Right lobe of liver (tissue), 6 donors: ENCODE data around the gene CMTM7. TPM values are rescaled to one million over a fixed set of nuclear protein-coding genes. Genes with fewer than 3 reads are reported as not detected.
A peak's percentile ranks its signal among the peaks of the same experiment; 100 is the strongest.

ENCODE experiments used
- ATAC-seq, 4 donors: fragments of 200-7000 bp; cut with Tn5 transposase; one replicate each; pipeline ENCODE4 v1.9.1; 2020; ENCODE audit warnings: mild to moderate bottlenecking in 4 of 4, moderate library complexity in 4 of 4
- DNase-seq, 3 donors: peaks; one replicate each; pipeline ENCODE4 v3.0.0-alpha.2; 2020
- H3K27ac ChIP-seq, 3 donors: fragments of 200-600 bp; one replicate each; pipeline ENCODE4 v1.8.0; 2022
- H3K27me3 ChIP-seq, 2 donors: fragments of 200-600 bp; one replicate each; pipeline ENCODE4 v1.8.0; 2022
- H3K36me3 ChIP-seq, 4 donors: fragments of 200-600 bp; sonication (generic) in 1 of 4; one replicate each; pipeline versions ENCODE4 v1.5.1 to v1.8.0; 2017 to 2022; ENCODE audit warnings: control low read depth in 1 of 4
- H3K4me1 ChIP-seq, 4 donors: fragments of 200-600 bp; sonication (generic) in 1 of 4; one replicate each; pipeline versions ENCODE4 v1.5.1 to v1.8.0; 2017 to 2022; ENCODE audit warnings: control low read depth in 1 of 4
- H3K4me3 ChIP-seq, 3 donors: fragments of 200-600 bp; one replicate each; pipeline ENCODE4 v1.8.0; 2022
- H3K9me3 ChIP-seq, 4 donors: fragments of 200-600 bp; sonication (generic) in 1 of 4; one replicate each; pipeline versions ENCODE4 v1.5.1 to v1.8.0; 2017 to 2022; ENCODE audit warnings: control low read depth in 1 of 4
- POLR2A ChIP-seq: fragments of 450-650 bp; IDR thresholded peaks from one replicate; pipeline ENCODE4 v1.6.1; 2017; ENCODE audit warnings: antibody characterized with exemption, mild to moderate bottlenecking
- WGBS: methylation state at CpG from one replicate; pipeline ENCODE4 v1.1.6; 2018; ENCODE audit warnings: low coverage, low lambda C conversion rate; ENCODE audit not compliant: insufficient coverage; ENCODE audit errors: missing lambda C conversion rate; 5-methylcytosine and 5-hydroxymethylcytosine counted together
- intact Hi-C, 2 donors: fragments of 100-400 bp; cut with DNase I; formaldehyde crosslinking; loops; one replicate each; pipeline versions ENCODE4 v1.11.2 to v1.14.1; 2022
- total RNA-seq, 6 experiments: library from RNA; depleted of rRNA in 2 of 6; stranded (reverse); fragments of >200 nt in 2 of 6; fragmentation: NEBNext Ultra II Directional in 3 of 6; extraction: Animal tissue kit (Norgen Biotek cat#: 25700) in 3 of 6; gene quantifications; one replicate each; pipeline versions ENCODE4 v1.1.0 to v1.2.4, GENCODE V29; 2016 to 2023
- TF ChIP-seq, protein P1 (sequence below), 4 donors: fragments of 200-600 bp in 3 of 4; fragments of 450-650 bp in 1 of 4; IDR thresholded peaks; one replicate each; pipeline versions ENCODE4 v1.5.1 to v1.8.0; 2016 to 2022; ENCODE audit warnings: antibody characterized with exemption in 4 of 4, mild to moderate bottlenecking in 2 of 4
- donor health status: DM: no; HTN: yes; CAD: no.
- donor health status: DM: no; HTN: no; CAD: no.
- donor health status: DM: no; HTN: no; CAD: no.
- donor health status: DM: no; HTN: yes; CAD: no.
- donor health status: DM: no; HTN: yes; CAD: no.

Gene CMTM7
- total RNA-seq, 6 experiments from 2014 or later, result 2.7 to 9.8 (median 5.0) TPM

DNA sequence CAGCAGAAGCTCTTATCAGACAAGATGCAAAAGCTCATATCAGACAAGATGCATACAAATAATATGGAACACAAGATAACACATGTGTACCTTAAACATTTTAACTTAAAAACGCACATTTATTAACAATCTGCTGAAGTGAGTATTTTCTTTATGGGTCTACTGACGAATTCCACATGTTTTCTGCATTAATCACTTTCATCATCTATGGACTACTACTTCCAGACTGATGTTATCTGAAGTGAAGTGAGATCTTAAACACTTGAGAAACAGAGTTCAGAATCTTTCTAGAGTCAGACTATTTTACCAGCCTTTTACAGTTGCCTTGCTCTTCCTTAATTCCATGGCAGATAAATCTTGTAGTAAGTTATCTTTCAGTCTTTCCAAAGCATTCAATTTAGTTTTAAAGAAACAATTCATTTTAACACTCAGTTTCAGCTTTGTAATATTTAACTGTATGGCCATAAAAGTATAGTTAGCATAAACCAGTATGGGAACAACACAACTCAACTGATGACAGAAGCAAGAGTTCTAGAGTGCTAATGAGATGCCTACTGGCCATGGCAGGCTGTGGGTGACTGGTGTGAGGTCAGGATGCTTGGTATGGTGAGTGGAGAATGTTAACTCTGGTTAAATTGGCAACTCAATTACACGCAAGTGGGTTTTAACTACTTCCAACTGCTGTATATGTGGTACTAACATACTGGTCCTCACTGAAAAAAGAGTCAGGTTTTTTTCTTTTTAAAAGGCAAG lies 101.2 kb downstream of the CMTM7 start:
- intact Hi-C loops, result no loop called here
- Histone ChIP-seq H3K9me3 (no peaks in the 10 kb centered on the region), H3K27ac (no peak overlapping the region), H3K4me1 (peaks cover 0 to 45% (median 6%) of the 10 kb centered on the region in 4 donors), H3K4me3 (no peak overlapping the region), H3K27me3 (no peaks in the 10 kb centered on the region), H3K36me3 (peaks cover 0 to 2% (median under 1%) of the 10 kb centered on the region in 4 donors)
- WGBS, result 91% methylated on average over 3 of the region's 3 CpGs
- DNase-seq, result no peak
- TF ChIP-seq, protein P1, sequence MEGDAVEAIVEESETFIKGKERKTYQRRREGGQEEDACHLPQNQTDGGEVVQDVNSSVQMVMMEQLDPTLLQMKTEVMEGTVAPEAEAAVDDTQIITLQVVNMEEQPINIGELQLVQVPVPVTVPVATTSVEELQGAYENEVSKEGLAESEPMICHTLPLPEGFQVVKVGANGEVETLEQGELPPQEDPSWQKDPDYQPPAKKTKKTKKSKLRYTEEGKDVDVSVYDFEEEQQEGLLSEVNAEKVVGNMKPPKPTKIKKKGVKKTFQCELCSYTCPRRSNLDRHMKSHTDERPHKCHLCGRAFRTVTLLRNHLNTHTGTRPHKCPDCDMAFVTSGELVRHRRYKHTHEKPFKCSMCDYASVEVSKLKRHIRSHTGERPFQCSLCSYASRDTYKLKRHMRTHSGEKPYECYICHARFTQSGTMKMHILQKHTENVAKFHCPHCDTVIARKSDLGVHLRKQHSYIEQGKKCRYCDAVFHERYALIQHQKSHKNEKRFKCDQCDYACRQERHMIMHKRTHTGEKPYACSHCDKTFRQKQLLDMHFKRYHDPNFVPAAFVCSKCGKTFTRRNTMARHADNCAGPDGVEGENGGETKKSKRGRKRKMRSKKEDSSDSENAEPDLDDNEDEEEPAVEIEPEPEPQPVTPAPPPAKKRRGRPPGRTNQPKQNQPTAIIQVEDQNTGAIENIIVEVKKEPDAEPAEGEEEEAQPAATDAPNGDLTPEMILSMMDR (IDR thresholded peaks at IDR 0.05), result no peak
- no peak for TF ChIP-seq POLR2A
- no peak for ATAC-seq

DNA sequence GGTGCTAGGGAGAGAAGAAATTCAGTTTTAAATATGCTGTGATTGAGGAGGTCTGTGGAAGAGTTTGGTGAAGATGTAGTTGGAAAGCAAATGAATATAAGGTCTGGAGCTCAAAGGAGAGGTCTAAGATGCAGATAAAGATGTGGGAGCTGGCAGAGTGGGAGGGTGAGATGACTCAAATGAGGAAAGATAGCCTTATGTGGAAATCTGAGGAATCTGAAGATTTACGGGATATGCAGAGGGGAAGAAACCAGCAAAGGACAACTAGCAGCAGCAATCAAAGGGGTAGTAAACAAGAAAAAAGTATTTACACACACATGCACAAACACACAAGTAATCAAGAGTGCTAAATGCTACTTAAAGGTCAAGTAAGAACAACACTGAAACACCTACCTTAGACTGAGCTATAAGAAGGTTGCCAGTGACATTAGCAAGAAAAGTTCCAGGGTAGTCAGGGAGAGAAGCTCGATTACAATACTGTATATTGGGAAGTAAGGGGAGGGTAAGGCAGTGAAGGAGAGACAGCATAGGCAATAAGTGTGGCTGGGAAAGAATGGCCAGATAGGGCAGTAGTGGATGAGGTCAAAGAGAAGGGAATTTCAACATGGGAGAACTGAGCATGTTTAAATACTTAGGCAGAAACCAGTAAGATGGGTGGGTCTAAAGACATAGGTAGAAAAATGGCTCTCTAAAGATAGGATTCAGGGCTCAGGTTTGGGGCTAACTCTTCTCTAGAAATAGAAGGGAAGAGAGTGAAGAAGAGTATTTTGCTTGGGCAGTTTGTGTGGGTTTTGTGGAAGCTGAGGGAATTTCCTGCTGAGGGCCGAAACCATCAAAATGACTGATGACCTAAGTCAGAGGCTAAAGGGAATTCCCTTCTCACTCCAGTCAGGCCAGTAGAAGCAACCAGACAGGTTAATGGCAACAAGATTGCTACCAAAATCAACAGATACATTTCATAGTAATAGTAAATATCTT lies 102.1 kb downstream of the CMTM7 start:
- Histone ChIP-seq H3K4me3 (no peak overlapping the region), H3K9me3 (no peaks in the 10 kb centered on the region), H3K27me3 (no peaks in the 10 kb centered on the region), H3K36me3 (no peaks in the 10 kb centered on the region), H3K4me1 (peaks cover 0 to 54% (median 10%) of the 10 kb centered on the region in 4 donors), H3K27ac (no peak overlapping the region)
- intact Hi-C loops, result no loop called here
- no peak for TF ChIP-seq POLR2A
- TF ChIP-seq, protein P1 (IDR thresholded peaks at IDR 0.05), result no peak
- peak in 1 of 4 donors; percentile 65 for ATAC-seq
- 56% methylated on average over 3 of the region's 3 CpGs for WGBS
- no peak for DNase-seq

DNA sequence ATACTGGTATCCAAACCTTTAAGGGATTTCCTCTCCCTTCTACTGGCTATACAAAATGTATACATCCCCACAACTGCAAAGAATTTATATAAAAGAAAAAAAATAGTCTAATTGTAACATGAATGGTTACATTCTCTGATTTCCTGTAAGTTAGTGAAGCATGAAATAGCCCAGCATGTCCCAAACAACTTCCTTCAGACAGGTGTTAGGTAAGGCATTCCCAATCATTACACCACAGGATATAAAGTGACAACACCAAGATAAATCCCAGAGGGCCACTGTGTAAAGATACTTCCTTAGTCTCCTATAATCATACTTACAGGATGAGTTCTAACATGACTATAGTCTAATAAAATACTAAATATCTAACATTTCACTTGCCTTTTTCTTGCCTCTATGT lies 103.4 kb downstream of the CMTM7 start:
- no peak overlapping the region for H3K27ac ChIP-seq
- peaks cover 0 to 64% (median 13%) of the 10 kb centered on the region in 4 donors for H3K4me1 ChIP-seq
- DNase-seq (no peak), ATAC-seq (peak in 1 of 4 donors; percentile 23)
- no peaks in the 10 kb centered on the region for H3K36me3 ChIP-seq
- H3K4me3 ChIP-seq, result no peak overlapping the region
- intact Hi-C loops, result no loop called here
- no peak for TF ChIP-seq POLR2A
- TF ChIP-seq, protein P1 (IDR thresholded peaks at IDR 0.05), result no peak
- H3K9me3 ChIP-seq, result no peaks in the 10 kb centered on the region
- no peaks in the 10 kb centered on the region for H3K27me3 ChIP-seq

DNA sequence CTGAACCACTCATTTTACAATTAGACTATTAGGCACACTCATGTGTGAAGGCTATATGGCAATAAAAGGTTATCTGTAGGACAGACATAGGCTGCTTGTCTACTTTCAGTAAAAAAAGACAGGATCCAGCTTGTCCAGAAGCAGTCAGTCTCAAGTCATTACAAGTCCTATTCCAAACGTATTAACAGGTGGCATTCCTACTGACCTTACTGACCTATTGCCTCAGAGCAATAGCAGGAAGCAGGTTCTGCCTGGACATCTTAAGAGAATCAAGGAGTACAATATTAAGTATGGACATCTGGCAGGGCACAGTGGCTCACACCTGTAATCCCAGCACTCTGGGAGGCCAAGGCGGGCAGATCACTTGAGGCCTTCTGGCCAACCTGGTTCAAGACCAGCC lies 104.0 kb downstream of the CMTM7 start:
- no peak for ATAC-seq
- peaks cover 0 to 65% (median 13%) of the 10 kb centered on the region in 4 donors for H3K4me1 ChIP-seq
- WGBS, result 13% methylated on average over 1 of the region's 2 CpGs

More for the DNA sequence above, 104.0 kb downstream of the CMTM7 start:
- no peaks in the 10 kb centered on the region for H3K27me3 ChIP-seq
- no peak for DNase-seq
- H3K36me3 ChIP-seq, result no peaks in the 10 kb centered on the region
- no peak overlapping the region for H3K4me3 ChIP-seq
- intact Hi-C loops, result no loop called here
- no peak overlapping the region for H3K27ac ChIP-seq
- H3K9me3 ChIP-seq, result no peaks in the 10 kb centered on the region
- no peak for TF ChIP-seq POLR2A
- TF ChIP-seq, protein P1 (IDR thresholded peaks at IDR 0.05), result no peak
